CD14-positive monocyte (primary cell): ENCODE results near the gene FBXL16. TPM values are rescaled to one million over a fixed set of nuclear protein-coding genes. Genes with fewer than 3 reads are reported as not detected.

Experiments
- DNase-seq, 3 donors: peaks; one replicate each; pipeline ENCODE4 v3.0.0-alpha.2; 2011 to 2022
- H2AFZ ChIP-seq: 2 replicates; pipeline ENCODE4 v1.6.0; 2012; ENCODE audit warnings: mild to moderate bottlenecking, low read depth, low read length, inconsistent platforms; ENCODE audit not compliant: insufficient read depth, poor library complexity, severe bottlenecking
- H3K27ac ChIP-seq, 2 donors: 1 replicate in 1 of 2; 2 replicates in 1 of 2; pipeline ENCODE4 v1.5.1; 2012 to 2013; ENCODE audit warnings: low read length in 2 of 2, control low read depth in 1 of 2, inconsistent platforms in 1 of 2, low read depth in 1 of 2, mild to moderate bottlenecking in 1 of 2
- H3K27me3 ChIP-seq, 2 donors: one replicate each; pipeline versions ENCODE4 v1.6.0 to v1.6.1; 2011 to 2013; ENCODE audit warnings: low read length in 2 of 2; ENCODE audit not compliant: control insufficient read depth in 2 of 2, insufficient read depth in 2 of 2
- H3K36me3 ChIP-seq, 2 donors: replicated peaks in 1 of 2; 1 replicate in 1 of 2; 2 replicates in 1 of 2; pipeline versions ENCODE4 v1.5.1 to v1.6.1; 2012 to 2013; ENCODE audit warnings: low read length in 2 of 2, control low read depth in 1 of 2, inconsistent platforms in 1 of 2, mild to moderate bottlenecking in 1 of 2; ENCODE audit not compliant: insufficient read depth in 2 of 2, control insufficient read depth in 1 of 2
- H3K4me1 ChIP-seq, 2 donors: 1 replicate in 1 of 2; 2 replicates in 1 of 2; pipeline versions ENCODE4 v1.5.1 to v1.6.1; 2012 to 2013; ENCODE audit warnings: low read length in 2 of 2, control low read depth in 1 of 2, inconsistent platforms in 1 of 2, mild to moderate bottlenecking in 1 of 2, moderate library complexity in 1 of 2; ENCODE audit not compliant: insufficient read depth in 2 of 2, control insufficient read depth in 1 of 2
- H3K4me2 ChIP-seq: replicated peaks from 2 replicates; pipeline ENCODE3; 2012; ENCODE audit warnings: low read length, moderate library complexity, mild to moderate bottlenecking; ENCODE audit not compliant: poor library complexity, severe bottlenecking; ENCODE audit errors: extremely low read depth
- H3K4me3 ChIP-seq, 3 experiments: fragments of 200-600 bp in 1 of 3; sonication (generic) in 1 of 3; replicated peaks in 1 of 3; 1 replicate in 2 of 3; 2 replicates in 1 of 3; pipeline ENCODE4 v1.5.1; 2011 to 2013; ENCODE audit warnings: low read length in 3 of 3, mild to moderate bottlenecking in 3 of 3, control low read depth in 2 of 3, low read depth in 2 of 3, inconsistent platforms in 1 of 3, moderate library complexity in 1 of 3
- H3K79me2 ChIP-seq: 2 replicates; pipeline ENCODE4 v1.6.0; 2012; ENCODE audit warnings: mild to moderate bottlenecking, control low read depth, inconsistent platforms, low read length, moderate library complexity; ENCODE audit not compliant: insufficient read depth
- H3K9ac ChIP-seq: 2 replicates; pipeline ENCODE4 v1.6.0; 2017; ENCODE audit warnings: low read length, mild to moderate bottlenecking; ENCODE audit not compliant: insufficient read depth, poor library complexity, severe bottlenecking
- H3K9me3 ChIP-seq, 2 donors: replicated peaks in 1 of 2; 1 replicate in 1 of 2; 2 replicates in 1 of 2; pipeline versions ENCODE4 v1.5.1 to v1.6.1; 2012 to 2013; ENCODE audit warnings: low read length in 2 of 2, control low read depth in 1 of 2; ENCODE audit not compliant: control insufficient read depth in 1 of 2, insufficient read depth in 1 of 2
- H4K20me1 ChIP-seq: 2 replicates; pipeline ENCODE4 v1.6.0; 2012; ENCODE audit warnings: mild to moderate bottlenecking, low read length, control low read depth, moderate library complexity; ENCODE audit not compliant: insufficient read depth
- H3K27ac Mint-ChIP-seq, 7 donors: one replicate each; pipeline ENCODE4 v1.8.0; 2020; ENCODE audit warnings: mild to moderate bottlenecking in 7 of 7, mixed read lengths in 7 of 7, moderate library complexity in 6 of 7, inconsistent platforms in 2 of 7
- H3K27me3 Mint-ChIP-seq, 3 donors: one replicate each; pipeline ENCODE4 v1.8.0; 2021 to 2022; ENCODE audit warnings: low read depth in 3 of 3, mild to moderate bottlenecking in 3 of 3, mixed read lengths in 3 of 3, moderate library complexity in 3 of 3, inconsistent platforms in 1 of 3
- H3K36me3 Mint-ChIP-seq, 2 donors: one replicate each; pipeline ENCODE4 v1.8.0; 2020; ENCODE audit warnings: mixed read lengths in 2 of 2, inconsistent platforms in 1 of 2, mild to moderate bottlenecking in 1 of 2
- H3K4me1 Mint-ChIP-seq: one replicate; pipeline ENCODE4 v1.8.0; 2020; ENCODE audit warnings: mild to moderate bottlenecking, mixed read lengths
- H3K4me3 Mint-ChIP-seq, 2 donors: one replicate each; pipeline ENCODE4 v1.8.0; 2020; ENCODE audit warnings: mild to moderate bottlenecking in 2 of 2, mixed read lengths in 2 of 2, moderate library complexity in 1 of 2
- H3K9me3 Mint-ChIP-seq, 7 donors: one replicate each; pipeline ENCODE4 v1.8.0; 2020 to 2022; ENCODE audit warnings: mixed read lengths in 7 of 7, mild to moderate bottlenecking in 6 of 7, moderate library complexity in 6 of 7, inconsistent platforms in 2 of 7
- CTCF ChIP-seq: fragments of 200-600 bp; IDR thresholded peaks from one replicate; pipeline ENCODE4 v1.8.0; 2022; ENCODE audit warnings: antibody characterized with exemption, mild to moderate bottlenecking
- WGBS: methylation state at CpG from one replicate; pipeline ENCODE4 v1.1.5; 2013; ENCODE audit warnings: missing lambda C conversion rate; ENCODE audit not compliant: insufficient coverage; 5-methylcytosine and 5-hydroxymethylcytosine counted together
- intact Hi-C, 2 donors: fragments of 100-400 bp; cut with micrococcal nuclease; formaldehyde crosslinking; loops; one replicate each; pipeline versions ENCODE4 v1.15.0 to v1.15.1; 2023
- polyA plus RNA-seq, 3 donors: library from polyadenylated mRNA; depleted of rRNA in 1 of 3; unstranded in 2 of 3; stranded (reverse) in 1 of 3; fragments of 300-500 nt in 2 of 3; fragments of >200 nt in 1 of 3; fragmentation: Illumina TruSeq in 2 of 3; gene quantifications; 1 replicate in 2 of 3; 2 replicates in 1 of 3; pipeline ENCODE4 v1.2.3, GENCODE V29; 2012 to 2021

The FBXL16 gene
- polyA plus RNA-seq, 3 donors: 0.28 to 1.0 (median 0.49) TPM

- no peak overlapping the region for H3K9ac ChIP-seq
- under 1% methylated on average over 61 of the region's 80 CpGs for WGBS
- Mint-ChIP-seq H3K27me3 (peaks cover 11 to 46% (median 20%) of the 10 kb centered on the region in 3 donors), H3K4me3 (peak overlapping the region; percentile 31 to 72), H3K4me1 (peaks cover 7% of the 10 kb centered on the region), H3K27ac (no peak overlapping the region), H3K9me3 (no peaks in the 10 kb centered on the region), H3K36me3 (peaks cover 14 to 21% of the 10 kb centered on the region in 2 donors)
- H3K4me3 ChIP-seq: peak overlapping the region in 1 of 3 experiments; percentile 77
- TF ChIP-seq CTCF: no peak
- H3K27ac ChIP-seq: no peak overlapping the region
- peaks cover 13 to 32% of the 10 kb centered on the region in 2 donors for H3K36me3 ChIP-seq
- DNase-seq: peak; percentile 12 to 61 (median 52)
- H3K9me3 ChIP-seq: no peaks in the 10 kb centered on the region
- H3K27me3 ChIP-seq: peaks cover 3 to 35% of the 10 kb centered on the region in 2 donors
- H3K4me1 ChIP-seq: peaks cover 16 to 27% of the 10 kb centered on the region in 2 donors
- peaks cover 2% of the 10 kb centered on the region for H4K20me1 ChIP-seq
- H3K4me2 ChIP-seq: peak overlapping the region; percentile 94
- no peak overlapping the region for H2AFZ ChIP-seq
- intact Hi-C loops: no loop called here
- no peaks in the 10 kb centered on the region for H3K79me2 ChIP-seq
Measured at GRCh38 chr16:728131-728889, 22.7 kb upstream of the FBXL16 start.

DNA sequence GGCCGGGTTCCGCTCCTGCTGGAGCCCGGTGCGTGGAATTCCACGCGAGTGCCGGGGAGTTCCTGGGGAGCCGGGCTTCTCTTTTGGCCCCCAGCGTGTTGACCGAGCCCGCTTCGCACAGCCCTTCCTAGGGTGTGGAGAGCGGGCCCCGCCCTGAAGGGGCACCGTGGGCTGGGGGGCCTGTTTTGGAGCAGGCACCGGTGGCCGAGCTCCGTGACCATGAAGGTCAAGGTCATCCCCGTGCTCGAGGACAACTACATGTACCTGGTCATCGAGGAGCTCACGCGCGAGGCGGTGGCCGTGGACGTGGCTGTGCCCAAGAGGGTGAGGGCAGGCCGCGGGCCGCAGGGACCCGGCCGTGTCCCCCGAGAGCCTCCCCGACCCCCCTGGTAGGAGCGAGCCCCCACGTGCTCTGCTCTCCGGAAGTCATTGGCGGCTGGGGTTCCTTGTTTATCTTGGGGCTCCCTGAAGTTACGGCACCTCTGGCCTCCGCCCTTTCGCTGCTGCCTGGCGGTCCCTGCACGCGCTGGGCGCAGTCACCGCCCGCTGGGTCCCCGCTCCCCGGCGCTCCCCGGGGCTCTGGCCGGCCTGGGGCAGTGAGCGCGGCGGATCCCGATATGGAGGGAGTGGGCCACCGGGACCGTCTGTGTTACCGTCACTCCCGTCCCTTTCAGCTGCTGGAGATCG, 21.8 kb upstream of the FBXL16 start:
- H3K4me1 Mint-ChIP-seq: peaks cover 7% of the 10 kb centered on the region
- under 1% methylated on average over 61 of the region's 61 CpGs for WGBS
- DNase-seq: peak; percentile 18 to 33 (median 25)

More for the DNA sequence above, 21.8 kb upstream of the FBXL16 start:
- Mint-ChIP-seq H3K4me3 (peak overlapping the region; percentile 67 to 73), H3K27me3 (peaks cover 11 to 46% (median 20%) of the 10 kb centered on the region in 3 donors), H3K9me3 (no peaks in the 10 kb centered on the region), H3K36me3 (peaks cover 10 to 16% of the 10 kb centered on the region in 2 donors), H3K27ac (no peak overlapping the region)
- intact Hi-C loops: no loop called here
- no peak for TF ChIP-seq CTCF
- peak overlapping the region; percentile 70 for H2AFZ ChIP-seq
- peak overlapping the region; percentile 7 to 77 (median 56) for H3K4me3 ChIP-seq
- H4K20me1 ChIP-seq: peaks cover 10% of the 10 kb centered on the region
- H3K9me3 ChIP-seq: no peaks in the 10 kb centered on the region
- H3K27me3 ChIP-seq: peaks cover 3 to 35% of the 10 kb centered on the region in 2 donors
- peaks cover 7 to 24% of the 10 kb centered on the region in 2 donors for H3K36me3 ChIP-seq
- peak overlapping the region; percentile 94 for H3K4me2 ChIP-seq
- H3K27ac ChIP-seq: no peak overlapping the region
- H3K79me2 ChIP-seq: no peaks in the 10 kb centered on the region
- H3K4me1 ChIP-seq: peaks cover 16 to 27% of the 10 kb centered on the region in 2 donors
- H3K9ac ChIP-seq: peak overlapping the region; percentile 53
